Body of pancreas (tissue), 4 donors: ENCODE measurements around the gene ST3GAL4. TPM values are rescaled to one million over a fixed set of nuclear protein-coding genes. Genes with fewer than 3 reads are reported as not detected.
A peak's percentile ranks its signal among the peaks of the same experiment; 100 is the strongest.

Experiments
- ATAC-seq: fragments of 150-250 bp; one replicate; pipeline ENCODE4 v1.9.1; 2016
- DNase-seq, 4 donors: peaks; one replicate each; pipeline ENCODE4 v3.0.0-alpha.2; 2019
- H3K27ac ChIP-seq, 4 donors: fragments of 200-600 bp; sonication (generic); 1 replicate in 3 of 4; 2 replicates in 1 of 4; pipeline versions ENCODE4 v1.5.1 to v1.6.1; 2016 to 2019; ENCODE audit warnings: mild to moderate bottlenecking in 1 of 4, mixed read lengths in 1 of 4, moderate library complexity in 1 of 4
- H3K27me3 ChIP-seq, 2 donors: fragments of 200-600 bp; sonication (generic); one replicate each; pipeline ENCODE4 v1.6.0; 2016; ENCODE audit warnings: mild to moderate bottlenecking in 1 of 2
- H3K36me3 ChIP-seq, 2 donors: fragments of 200-600 bp; sonication (generic); replicated peaks in 1 of 2; 2 replicates each; pipeline ENCODE4 v1.5.1; 2016; ENCODE audit warnings: low read depth in 2 of 2; ENCODE audit not compliant: insufficient read depth in 1 of 2
- H3K4me1 ChIP-seq: fragments of 200-600 bp; sonication (generic); one replicate; pipeline ENCODE4 v1.6.0; 2016
- H3K4me3 ChIP-seq, 2 donors: fragments of 200-600 bp; sonication (generic); 1 replicate in 1 of 2; 2 replicates in 1 of 2; pipeline ENCODE4 v1.5.1; 2016 to 2019
- H3K9me3 ChIP-seq, 3 donors: fragments of 200-600 bp; sonication (generic); 1 replicate in 2 of 3; 2 replicates in 1 of 3; pipeline ENCODE4 v1.5.1; 2016
- POLR2A ChIP-seq, 3 donors: fragments of 450-650 bp; IDR thresholded peaks; one replicate each; pipeline ENCODE4 v1.6.1; 2016; ENCODE audit warnings: antibody characterized with exemption in 3 of 3, mild to moderate bottlenecking in 2 of 3
- WGBS, 2 donors: methylation state at CpG; one replicate each; pipeline ENCODE4 v1.1.5; 2017; 5-methylcytosine and 5-hydroxymethylcytosine counted together
- intact Hi-C: fragments of 100-400 bp; cut with DNase I; formaldehyde crosslinking; loops from one replicate; pipeline ENCODE4 v1.15.1; 2023
- total RNA-seq, 2 donors: library from RNA; depleted of rRNA; stranded (reverse); fragments of >200 nt; gene quantifications; one replicate each; pipeline ENCODE4 v1.1.0, GENCODE V29; 2016
- TF ChIP-seq, protein P1 (sequence below), 7 experiments: fragments of 450-650 bp in 4 of 7; fragments of 200-600 bp in 3 of 7; sonication (generic) in 3 of 7; IDR thresholded peaks; one replicate each; pipeline ENCODE4 v1.5.1; 2016 to 2019; ENCODE audit warnings: antibody characterized with exemption in 7 of 7

ST3GAL4 gene
- total RNA-seq, 2 donors from 2014 or later = 7.5 to 14.8 TPM

DNA sequence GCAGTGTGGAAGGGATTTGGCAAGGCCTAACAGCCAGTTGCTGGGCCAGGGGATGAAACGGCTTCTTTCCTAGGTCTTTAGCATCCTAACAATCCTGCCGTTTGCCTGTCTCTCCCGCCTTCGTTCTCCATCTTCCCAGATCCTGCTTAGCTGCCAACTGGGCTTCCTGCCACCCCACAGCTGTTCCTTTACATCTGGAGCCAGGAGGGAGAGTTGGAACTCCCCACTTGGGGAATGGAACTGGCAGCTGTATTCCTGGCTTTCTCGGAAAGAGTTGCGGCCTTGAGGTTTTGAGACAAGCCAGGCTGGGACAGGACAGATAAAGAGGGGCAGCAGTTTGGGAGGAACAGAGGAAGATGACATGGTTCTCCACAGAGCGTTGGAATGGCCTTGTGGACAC lies 59.6 kb downstream of the ST3GAL4 start:
- ATAC-seq = peak; percentile 20
- Histone ChIP-seq H3K9me3 (no peaks in the 10 kb centered on the region), H3K27ac (peak overlapping the region in 3 of 4 donors; percentile 27 to 63 (median 57)), H3K4me1 (peaks cover 19% of the 10 kb centered on the region), H3K4me3 (no peak overlapping the region), H3K27me3 (no peaks in the 10 kb centered on the region), H3K36me3 (no peaks in the 10 kb centered on the region)
- TF ChIP-seq, protein P1, sequence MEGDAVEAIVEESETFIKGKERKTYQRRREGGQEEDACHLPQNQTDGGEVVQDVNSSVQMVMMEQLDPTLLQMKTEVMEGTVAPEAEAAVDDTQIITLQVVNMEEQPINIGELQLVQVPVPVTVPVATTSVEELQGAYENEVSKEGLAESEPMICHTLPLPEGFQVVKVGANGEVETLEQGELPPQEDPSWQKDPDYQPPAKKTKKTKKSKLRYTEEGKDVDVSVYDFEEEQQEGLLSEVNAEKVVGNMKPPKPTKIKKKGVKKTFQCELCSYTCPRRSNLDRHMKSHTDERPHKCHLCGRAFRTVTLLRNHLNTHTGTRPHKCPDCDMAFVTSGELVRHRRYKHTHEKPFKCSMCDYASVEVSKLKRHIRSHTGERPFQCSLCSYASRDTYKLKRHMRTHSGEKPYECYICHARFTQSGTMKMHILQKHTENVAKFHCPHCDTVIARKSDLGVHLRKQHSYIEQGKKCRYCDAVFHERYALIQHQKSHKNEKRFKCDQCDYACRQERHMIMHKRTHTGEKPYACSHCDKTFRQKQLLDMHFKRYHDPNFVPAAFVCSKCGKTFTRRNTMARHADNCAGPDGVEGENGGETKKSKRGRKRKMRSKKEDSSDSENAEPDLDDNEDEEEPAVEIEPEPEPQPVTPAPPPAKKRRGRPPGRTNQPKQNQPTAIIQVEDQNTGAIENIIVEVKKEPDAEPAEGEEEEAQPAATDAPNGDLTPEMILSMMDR (IDR thresholded peaks at IDR 0.05) = no peak
- TF ChIP-seq POLR2A (IDR thresholded peaks at IDR 0.05) = no peak
- peak; percentile 45 to 66 (median 65) for DNase-seq
- intact Hi-C loops = no loop called here
- WGBS, 2 donors = 51 to 59% methylated on average over 7 of the region's 7 CpGs

DNA sequence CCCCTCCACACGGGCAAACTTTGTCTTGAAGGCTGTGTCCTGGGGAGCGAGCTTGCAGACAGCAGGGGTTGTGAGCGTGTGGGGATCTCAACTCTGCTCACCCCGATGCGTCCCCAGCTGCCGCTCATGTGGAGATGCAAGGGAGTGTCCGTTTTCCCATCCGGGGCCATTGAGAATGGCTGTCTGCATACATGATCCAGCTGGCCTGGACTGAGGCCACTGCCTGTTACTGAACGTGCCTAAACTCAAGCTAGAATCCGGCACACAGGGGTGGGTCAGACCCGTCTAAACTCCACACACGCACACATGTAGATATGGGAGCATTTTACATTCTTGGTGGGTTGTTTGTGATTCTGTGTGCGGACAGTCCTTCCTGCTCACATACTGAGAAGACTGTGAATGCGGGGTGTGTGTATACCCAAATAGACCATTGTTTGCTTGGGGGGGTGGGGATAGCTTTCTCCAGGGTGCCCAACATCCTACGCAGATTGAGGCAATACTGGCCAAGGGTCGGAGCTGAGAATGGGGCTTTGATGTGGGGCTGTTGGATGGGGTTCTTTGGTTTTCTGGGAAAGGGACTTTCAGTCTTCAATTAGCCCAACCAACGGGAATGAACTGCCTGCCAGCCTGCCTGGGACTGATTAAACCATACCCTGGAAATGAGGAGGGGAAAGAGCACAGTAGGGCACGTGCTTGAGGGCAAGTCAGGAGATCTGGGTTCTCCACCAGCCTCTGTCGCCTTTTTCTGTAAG lies 60.4 kb downstream of the ST3GAL4 start:
- peak; percentile 30 to 56 (median 50) for DNase-seq
- Histone ChIP-seq H3K9me3 (no peaks in the 10 kb centered on the region), H3K4me1 (peaks cover 20% of the 10 kb centered on the region), H3K27me3 (no peaks in the 10 kb centered on the region), H3K4me3 (no peak overlapping the region), H3K27ac (peak overlapping the region; percentile 23 to 63 (median 42)), H3K36me3 (no peaks in the 10 kb centered on the region)
- ATAC-seq = peak; percentile 25
- 85 to 91% methylated on average over 11 to 19 of the region's 19 CpGs for WGBS, 2 donors
- TF ChIP-seq, protein P1 (IDR thresholded peaks at IDR 0.05) = no peak
- no peak for TF ChIP-seq POLR2A (IDR thresholded peaks at IDR 0.05)
- intact Hi-C loops = no loop called here

DNA sequence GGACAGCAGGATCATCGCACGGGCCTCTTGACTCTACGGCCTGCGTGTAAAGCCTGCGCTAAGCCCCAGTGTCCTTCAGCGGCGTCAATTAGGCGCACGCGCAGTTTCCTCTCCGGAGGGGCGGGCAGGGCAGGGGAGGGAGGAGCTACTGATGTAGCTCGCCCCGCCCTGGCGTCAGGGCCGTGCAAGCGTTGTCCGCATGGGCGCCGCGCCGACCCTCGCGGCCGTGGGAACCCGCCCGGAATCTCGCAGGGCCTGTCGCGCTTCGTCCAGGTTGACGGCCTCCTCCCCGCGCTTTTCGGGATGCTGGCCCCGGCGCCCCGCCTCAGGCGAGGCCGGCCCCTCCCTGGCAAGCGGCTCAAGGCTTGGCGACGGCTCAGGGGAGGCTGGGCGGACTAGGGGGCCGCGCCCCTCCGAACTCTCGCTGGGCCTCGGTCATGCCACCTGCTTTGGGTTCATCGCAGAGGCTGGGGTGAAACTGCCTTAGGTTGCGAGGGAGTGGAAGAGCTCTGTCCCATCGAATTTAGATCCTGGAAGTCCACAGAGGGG lies 61.1 kb downstream of the ST3GAL4 start:
- intact Hi-C loops = no loop called here
- ATAC-seq = peak; percentile 87
- H3K27ac ChIP-seq = peak overlapping the region; percentile 19 to 63 (median 40)
- H3K27me3 ChIP-seq = no peaks in the 10 kb centered on the region
- DNase-seq = peak; percentile 84 to 89 (median 88)
- 2% methylated on average over 52 of the region's 52 CpGs; no CpG with 5 or more reads in 1 of the 2 donors for WGBS, 2 donors
- peaks cover 26% of the 10 kb centered on the region for H3K4me1 ChIP-seq
- H3K9me3 ChIP-seq = no peaks in the 10 kb centered on the region
- H3K4me3 ChIP-seq = peak overlapping the region in 1 of 2 donors; percentile 3
- H3K36me3 ChIP-seq = no peaks in the 10 kb centered on the region
- TF ChIP-seq, protein P1 (IDR thresholded peaks at IDR 0.05) = peak in 1 of 7 experiments; percentile 4
- TF ChIP-seq POLR2A (IDR thresholded peaks at IDR 0.05) = peak in 2 of 3 donors; percentile 32 to 35

DNA sequence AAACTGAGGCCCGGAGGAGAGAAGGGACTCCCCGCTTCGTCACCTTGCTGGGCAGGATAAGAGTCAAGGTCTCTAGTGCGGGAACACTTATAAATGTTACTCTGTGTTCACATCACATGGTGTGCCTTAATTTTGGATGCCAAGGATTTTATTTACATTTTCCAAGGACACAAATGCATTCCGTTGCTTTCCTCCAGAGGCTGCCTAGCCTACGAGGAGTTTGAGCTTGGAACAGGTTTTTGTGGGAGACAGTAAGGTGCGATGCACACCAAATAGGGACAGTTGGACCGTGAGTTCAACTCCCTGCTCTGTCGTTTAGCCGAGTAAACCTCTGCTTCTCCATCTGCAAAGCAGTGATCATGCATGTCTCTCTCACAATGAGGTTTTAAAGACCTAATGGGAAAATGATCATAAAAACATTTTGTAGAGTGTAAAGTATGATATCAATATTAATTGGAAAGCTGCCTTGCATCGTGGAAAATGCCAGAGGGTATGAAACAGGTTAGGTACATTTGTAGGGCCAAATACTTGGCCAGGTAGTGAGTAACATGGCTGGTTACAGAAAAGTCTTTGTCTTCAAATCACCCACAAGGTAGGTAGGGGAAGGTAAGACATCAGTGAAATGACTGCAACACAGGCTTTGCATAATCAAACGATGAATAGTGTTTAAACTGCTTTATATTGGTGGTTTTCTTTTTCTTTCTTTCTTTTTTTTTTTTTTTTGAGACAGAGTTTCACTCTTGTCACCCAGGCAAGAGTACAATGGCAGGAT lies 61.8 kb downstream of the ST3GAL4 start:
- Histone ChIP-seq H3K36me3 (no peaks in the 10 kb centered on the region), H3K9me3 (no peaks in the 10 kb centered on the region), H3K4me3 (peak overlapping the region in 1 of 2 donors; percentile 3), H3K27ac (peak overlapping the region in 3 of 4 donors; percentile 23 to 63 (median 57)), H3K4me1 (peaks cover 26% of the 10 kb centered on the region), H3K27me3 (no peaks in the 10 kb centered on the region)
- intact Hi-C loops = no loop called here
- TF ChIP-seq, protein P1 (IDR thresholded peaks at IDR 0.05) = no peak
- TF ChIP-seq POLR2A (IDR thresholded peaks at IDR 0.05) = no peak
- ATAC-seq (no peak), DNase-seq (no peak)
- WGBS, 2 donors = 37 to 42% methylated on average over 9 to 12 of the region's 12 CpGs
